K562 (cell line): ENCODE data around the gene MAPKAPK3. TPM values are rescaled to one million over a fixed set of nuclear protein-coding genes. Genes with fewer than 3 reads are reported as not detected.

ENCODE experiments used
- ATAC-seq: fragments of 200-7000 bp; cut with Tn5 transposase; 3 replicates; pipeline ENCODE4 v1.9.1; 2020; ENCODE audit warnings: moderate library complexity
- BruUV-seq: library from RNA; stranded (reverse); fragments of 400-500 nt; replicated peaks from 2 replicates; lab custom pipeline; 2021; lab: Mats Ljungman, UMichigan
- CTCF ChIA-PET: fragments of 300-600 bp; formaldehyde crosslinking; extraction: SDS; loops from one replicate; lab custom pipeline; 2021; ENCODE audit warnings: low intra/inter-chr PET ratio; lab: Yijun Ruan, JAX
- POLR2A ChIA-PET: fragments of 300-600, 350-650 bp; sonication (Branson Sonifier 250); formaldehyde crosslinking; extraction: SDS; loops from one replicate; lab custom pipeline; 2021; ENCODE audit warnings: antibody characterized with exemption, inconsistent platforms; lab: Yijun Ruan, JAX
- DNase-seq, 4 experiments: peaks; one replicate each; pipeline versions ENCODE4 v3.0.0 to v3.0.0-alpha.2; 2011 to 2018; ENCODE audit warnings: low spot score in 3 of 4, mixed read lengths in 3 of 4; ENCODE audit errors: extremely low read depth in 1 of 4
- FAIRE-seq: peaks from 2 replicates; lab custom pipeline; 2011; peaks lifted over from hg19 to GRCh38; lab: Jason Lieb, UNC
- H2AFZ ChIP-seq: 2 replicates; pipeline ENCODE4 v1.6.0; 2011; ENCODE audit warnings: low read depth, low read length, control low read depth, inconsistent platforms
- H3K27ac ChIP-seq: fragments of 200-600 bp; 3 replicates; pipeline ENCODE4 v1.8.0; 2011; ENCODE audit warnings: low read depth, mild to moderate bottlenecking, control low read depth, inconsistent platforms, low read length, moderate library complexity, mixed read lengths; ENCODE audit errors: extremely low read depth
- H3K27me3 ChIP-seq, 2 experiments: fragments of 300-600 bp in 1 of 2; 2 replicates in 1 of 2; 3 replicates in 1 of 2; pipeline versions ENCODE4 v1.6.0 to v1.8.0; 2011; ENCODE audit warnings: inconsistent platforms in 2 of 2, low read length in 2 of 2, mild to moderate bottlenecking in 1 of 2, mixed read lengths in 1 of 2, moderate library complexity in 1 of 2; ENCODE audit not compliant: control insufficient read depth in 2 of 2, insufficient read depth in 2 of 2
- H3K36me3 ChIP-seq: fragments of 300-600 bp; 3 replicates; pipeline ENCODE4 v1.8.0; 2011; ENCODE audit warnings: mild to moderate bottlenecking, low read length, inconsistent platforms; ENCODE audit not compliant: control insufficient read depth, insufficient read depth
- H3K4me1 ChIP-seq, 2 experiments: fragments of 200-600 bp in 1 of 2; replicated peaks in 1 of 2; 2 replicates in 1 of 2; 3 replicates in 1 of 2; pipeline versions ENCODE4 v1.5.1 to v1.8.0; 2011; ENCODE audit warnings: inconsistent platforms in 2 of 2, low read length in 2 of 2, mild to moderate bottlenecking in 1 of 2, mixed read lengths in 1 of 2, moderate library complexity in 1 of 2; ENCODE audit not compliant: control insufficient read depth in 2 of 2, insufficient read depth in 2 of 2
- H3K4me2 ChIP-seq: 2 replicates; pipeline ENCODE4 v1.6.1; 2011; ENCODE audit warnings: low read length, control low read depth, inconsistent platforms, mixed read lengths; ENCODE audit not compliant: insufficient read depth
- H3K4me3 ChIP-seq: fragments of 200-600 bp; sonication (generic), shearing (Covaris generic); 2 replicates; pipeline ENCODE4 v1.5.1; 2016; ENCODE audit warnings: control low read depth, inconsistent platforms
- H3K79me2 ChIP-seq: fragments of 200-600 bp; 3 replicates; pipeline ENCODE4 v1.8.0; 2011; ENCODE audit warnings: low read length, inconsistent platforms; ENCODE audit not compliant: control insufficient read depth, insufficient read depth
- H3K9ac ChIP-seq, 2 experiments: 2 replicates each; pipeline versions ENCODE4 v1.6.0 to v1.6.1; 2011; ENCODE audit warnings: low read depth in 2 of 2, low read length in 2 of 2, control low read depth in 1 of 2, inconsistent platforms in 1 of 2, mild to moderate bottlenecking in 1 of 2, mixed read lengths in 1 of 2; ENCODE audit not compliant: insufficient read depth in 1 of 2
- H3K9me1 ChIP-seq: one replicate; pipeline ENCODE4 v1.6.0; 2011; ENCODE audit warnings: inconsistent platforms, mild to moderate bottlenecking, low read length, moderate library complexity; ENCODE audit not compliant: control insufficient read depth, insufficient read depth
- H3K9me3 ChIP-seq: replicated peaks from 2 replicates; pipeline ENCODE4 v1.5.1; 2011; ENCODE audit warnings: low read depth, low read length, inconsistent platforms; ENCODE audit not compliant: control insufficient read depth, insufficient read depth
- H4K20me1 ChIP-seq: replicated peaks from 2 replicates; pipeline ENCODE4 v1.6.1; 2011; ENCODE audit warnings: low read length, inconsistent platforms, mixed read lengths; ENCODE audit not compliant: control insufficient read depth, insufficient read depth
- CREB5 ChIP-seq: fragments of 250-450 bp; sonication (Bioruptor Pico); IDR thresholded peaks from 2 replicates; pipeline ENCODE4 v1.5.0; 2020; ENCODE audit warnings: mild to moderate bottlenecking
- CREBBP ChIP-seq: IDR thresholded peaks from one replicate; pipeline ENCODE4 v1.6.1; 2012; ENCODE audit warnings: low read depth, mild to moderate bottlenecking, control low read depth, inconsistent platforms, low read length
- GATAD2A ChIP-seq: fragments of 450-650 bp; IDR thresholded peaks from 2 replicates; pipeline ENCODE4 v1.6.1; 2017
- ILF3 ChIP-seq: fragments of 450-650 bp; IDR thresholded peaks from 2 replicates; pipeline ENCODE4 v1.6.1; 2018; ENCODE audit warnings: antibody characterized with exemption, mild to moderate bottlenecking, moderate library complexity, borderline replicate concordance
- MTA3 ChIP-seq: fragments of 450-650 bp; formaldehyde crosslinking; IDR thresholded peaks from 2 replicates; pipeline ENCODE4 v1.6.1; 2017; ENCODE audit warnings: mild to moderate bottlenecking, borderline replicate concordance
- TSC22D4 ChIP-seq: fragments of 450-650 bp; IDR thresholded peaks from 2 replicates; pipeline ENCODE4 v1.6.1; 2016; ENCODE audit warnings: missing genetic modification characterization, missing biosample characterization, control low read depth
- ZBTB49 ChIP-seq: sonication (generic); formaldehyde crosslinking; IDR thresholded peaks from 2 replicates; pipeline ENCODE4 v1.8.0; 2022; ENCODE audit warnings: missing genetic modification reagents, mild to moderate bottlenecking, borderline replicate concordance
- ZBTB8A ChIP-seq: fragments of 450-650 bp; IDR thresholded peaks from 2 replicates; pipeline ENCODE4 v1.6.1; 2018; ENCODE audit warnings: mild to moderate bottlenecking, moderate library complexity; ENCODE audit not compliant: partially characterized antibody
- ZNF316 ChIP-seq: fragments of 450-650 bp; IDR thresholded peaks from 2 replicates; pipeline ENCODE4 v1.6.1; 2016
- WGBS: fragments of 100-300 bp; shearing (Covaris generic); methylation state at CpG from one replicate; pipeline ENCODE4 v1.1.6; 2016; ENCODE audit warnings: low coverage, mixed read lengths; ENCODE audit not compliant: insufficient coverage; ENCODE audit errors: missing lambda C conversion rate; 5-methylcytosine and 5-hydroxymethylcytosine counted together
- in situ Hi-C: fragments of 300-500 bp; cut with MboI; formaldehyde crosslinking; loops from 4 replicates; pipeline ENCODE4 v1.15.0; 2018; ENCODE audit warnings: inconsistent platforms, mixed read lengths
- intact Hi-C: fragments of 100-400 bp; cut with micrococcal nuclease; formaldehyde crosslinking; loops from 2 replicates; pipeline ENCODE4 v1.14.2; 2022
- polyA plus RNA-seq, 8 experiments: library from polyadenylated mRNA; depleted of rRNA in 4 of 8; stranded (reverse) in 5 of 8; unstranded in 3 of 8; fragments of >200 nt; fragmentation: Nextera tagmentation in 2 of 8; fragmentation: Illumina TruSeq in 1 of 8; extraction: Ambion mirVana in 2 of 8; extraction: Trizol in 1 of 8; gene quantifications; 2 replicates each; pipeline versions ENCODE4 v1.2.1 to v1.2.3, GENCODE V29; 2011 to 2014; ENCODE audit warnings: inconsistent platforms in 1 of 8, missing spikeins in 1 of 8
- total RNA-seq, 7 experiments: library from RNA; depleted of rRNA in 6 of 7; stranded (reverse); fragments of >200 nt in 6 of 7; fragmentation: Illumina TruSeq in 2 of 7; extraction: Trizol in 2 of 7; gene quantifications; 2 replicates each; pipeline versions ENCODE4 v1.2.1 to v1.2.3, GENCODE V29; 2011 to 2021; ENCODE audit warnings: low replicate concordance in 1 of 7

MAPKAPK3 gene
- total and polyA plus RNA-seq, 9 of the 15 experiments (the other 6 are each of a cell fraction or from before 2014, with no cell fraction given): 8.0 to 56.4 (median 41.2) TPM

GRCh38 chr3:50637945-50638344 is 21.0 kb downstream of the MAPKAPK3 start (continued):
- no peak for TF ChIP-seq ZBTB49
- no peak for TF ChIP-seq MTA3
- TF ChIP-seq ZNF316: no peak
- TF ChIP-seq CREBBP: no peak
- no peak for TF ChIP-seq TSC22D4 (tag)
- no peak for TF ChIP-seq ZBTB8A

GRCh38 chr3:50639055-50639494 is 22.1 kb downstream of the MAPKAPK3 start:
- Histone ChIP-seq H3K27ac (no peak overlapping the region), H3K4me3 (no peak overlapping the region), H3K9ac (no peak overlapping the region), H3K79me2 (no peaks in the 10 kb centered on the region; the same call in 2 of the 3 replicates), H3K9me3 (no peaks in the 10 kb centered on the region), H3K4me2 (no peak overlapping the region), H4K20me1 (peaks cover 5% of the 10 kb centered on the region; the same call in 1 of the 2 replicates), H3K9me1 (peaks cover 5% of the 10 kb centered on the region), H3K36me3 (peaks cover 42% of the 10 kb centered on the region; the same call in 2 of the 3 replicates), H3K27me3 (no peaks in the 10 kb centered on the region), H2AFZ (no peak overlapping the region), H3K4me1 (no peaks in the 10 kb centered on the region; a peak in 1 of 5 replicates)
- DNase-seq (no peak), ATAC-seq (no peak), FAIRE-seq (no peak)
- intact Hi-C loops: no loop called here
- POLR2A ChIA-PET: no interaction called here
- WGBS: 85% methylated on average over 4 of the region's 6 CpGs
- CTCF ChIA-PET: no interaction called here
- BruUV-seq: no TSS peak
- in situ Hi-C loops: loop anchor here (25.0 kb wide), 1 partner anchor 1048 kb away; no protein-coding TSS in a partner anchor
- TF ChIP-seq GATAD2A: no peak
- TF ChIP-seq CREB5 (CRISPR knock-in tag): no peak
- TF ChIP-seq ILF3: no peak
